IMR-90 (cell line): ENCODE results near the gene KIAA1328. TPM values are rescaled to one million over a fixed set of nuclear protein-coding genes. Genes with fewer than 3 reads are reported as not detected.
"Not testable (repeated sequence)": the region's sequence is repeated elsewhere in the genome, so short reads cannot be mapped to it uniquely, and the experiment has no call there.

Experiments
- ATAC-seq: fragments of 200-7000 bp; cut with Tn5 transposase; 2 replicates; pipeline ENCODE4 v1.9.1; 2020; ENCODE audit warnings: low read depth, mild to moderate bottlenecking, moderate library complexity
- BruUV-seq: library from RNA; stranded (reverse); fragments of 400-500 nt; replicated peaks from 2 replicates; lab custom pipeline; 2021; lab: Mats Ljungman, UMichigan
- CTCF ChIA-PET: fragments of 300-600 bp; formaldehyde crosslinking; extraction: SDS; loops from one replicate; lab custom pipeline; 2021; ENCODE audit warnings: antibody characterized with exemption; lab: Yijun Ruan, JAX
- POLR2A ChIA-PET: fragments of 300-600 bp; sonication (Branson Sonifier 250); formaldehyde crosslinking; loops from one replicate; lab custom pipeline; 2022; ENCODE audit warnings: antibody characterized with exemption; ENCODE audit not compliant: unreplicated experiment; lab: Charles Lee
- DNase-seq: peaks from one replicate; pipeline ENCODE4 v3.0.0; 2013
- H2AFZ ChIP-seq: replicated peaks from 2 replicates; pipeline ENCODE3; 2013; ENCODE audit warnings: low read length, mild to moderate bottlenecking; ENCODE audit not compliant: poor library complexity
- H2AK5ac ChIP-seq: 2 replicates; pipeline ENCODE4 v1.6.1; 2013; ENCODE audit warnings: low read depth, low read length, inconsistent platforms
- H2AK9ac ChIP-seq: replicated peaks from 2 replicates; pipeline ENCODE3; 2013; ENCODE audit warnings: mild to moderate bottlenecking, low read depth, low read length, moderate library complexity; ENCODE audit not compliant: poor library complexity
- H2BK120ac ChIP-seq: 2 replicates; pipeline ENCODE4 v1.6.1; 2013; ENCODE audit warnings: low read depth, low read length, inconsistent platforms
- H2BK15ac ChIP-seq: 3 replicates; pipeline ENCODE4 v1.6.1; 2013; ENCODE audit warnings: low read depth, low read length, inconsistent platforms
- H2BK20ac ChIP-seq: 2 replicates; pipeline ENCODE4 v1.6.1; 2013; ENCODE audit warnings: low read depth, mild to moderate bottlenecking, inconsistent platforms, low read length, moderate library complexity
- H2BK5ac ChIP-seq: 2 replicates; pipeline ENCODE4 v1.6.1; 2013; ENCODE audit warnings: mild to moderate bottlenecking, low read depth, low read length, inconsistent platforms; ENCODE audit not compliant: poor library complexity, severe bottlenecking
- H3K14ac ChIP-seq: replicated peaks from 2 replicates; pipeline ENCODE4 v1.6.1; 2013; ENCODE audit warnings: low read depth, low read length, inconsistent platforms
- H3K18ac ChIP-seq: 2 replicates; pipeline ENCODE4 v1.6.1; 2013; ENCODE audit warnings: low read depth, low read length, control low read depth
- H3K23ac ChIP-seq: 2 replicates; pipeline ENCODE4 v1.6.1; 2013; ENCODE audit warnings: low read depth, low read length, inconsistent platforms
- H3K27ac ChIP-seq: 2 replicates; pipeline ENCODE4 v1.5.1; 2013; ENCODE audit warnings: mild to moderate bottlenecking, control low read depth, low read length; ENCODE audit not compliant: insufficient read depth
- H3K27me3 ChIP-seq: 2 replicates; pipeline ENCODE4 v1.6.1; 2013; ENCODE audit warnings: low read length; ENCODE audit not compliant: control insufficient read depth, insufficient read depth
- H3K36me3 ChIP-seq: 2 replicates; pipeline ENCODE4 v1.6.1; 2013; ENCODE audit warnings: low read length, mixed read lengths; ENCODE audit not compliant: control insufficient read depth, insufficient read depth
- H3K4ac ChIP-seq: 2 replicates; pipeline ENCODE4 v1.6.1; 2013; ENCODE audit warnings: low read depth, low read length, inconsistent platforms
- H3K4me1 ChIP-seq: 2 replicates; pipeline ENCODE4 v1.6.1; 2013; ENCODE audit warnings: low read length, mixed read lengths; ENCODE audit not compliant: control insufficient read depth, insufficient read depth
- H3K4me2 ChIP-seq: 2 replicates; pipeline ENCODE4 v1.6.1; 2013; ENCODE audit warnings: low read depth, mild to moderate bottlenecking, control low read depth, low read length, moderate library complexity
- H3K4me3 ChIP-seq: 2 replicates; pipeline ENCODE4 v1.5.1; 2013; ENCODE audit warnings: low read depth, mild to moderate bottlenecking, control low read depth, low read length, moderate library complexity; ENCODE audit not compliant: insufficient read depth
- H3K56ac ChIP-seq: 2 replicates; pipeline ENCODE4 v1.6.1; 2013; ENCODE audit warnings: low read length, inconsistent platforms; ENCODE audit not compliant: insufficient read depth; ENCODE audit errors: extremely low read depth
- H3K79me1 ChIP-seq, 2 experiments: 2 replicates each; pipeline ENCODE4 v1.6.1; 2013; ENCODE audit warnings: low read length in 2 of 2, inconsistent platforms in 1 of 2, low read depth in 1 of 2
- H3K9ac ChIP-seq: 2 replicates; pipeline ENCODE4 v1.6.1; 2013; ENCODE audit warnings: low read depth, low read length, control low read depth
- H3K9me1 ChIP-seq: 2 replicates; pipeline ENCODE4 v1.6.1; 2013; ENCODE audit warnings: low read length, inconsistent platforms; ENCODE audit not compliant: insufficient read depth
- H3K9me3 ChIP-seq: 2 replicates; pipeline ENCODE4 v1.6.1; 2013; ENCODE audit warnings: low read length; ENCODE audit not compliant: control insufficient read depth, insufficient read depth
- H4K20me1 ChIP-seq: 2 replicates; pipeline ENCODE4 v1.6.1; 2013; ENCODE audit warnings: low read length, inconsistent platforms; ENCODE audit not compliant: insufficient read depth
- H4K5ac ChIP-seq: 2 replicates; pipeline ENCODE4 v1.6.1; 2013; ENCODE audit warnings: mild to moderate bottlenecking, low read depth, low read length, control low read depth
- H4K8ac ChIP-seq, 2 experiments: 2 replicates each; pipeline ENCODE4 v1.6.1; 2013; ENCODE audit warnings: low read depth in 2 of 2, low read length in 2 of 2, control low read depth in 1 of 2, inconsistent platforms in 1 of 2
- H4K91ac ChIP-seq: 2 replicates; pipeline ENCODE4 v1.6.1; 2013; ENCODE audit warnings: low read depth, low read length, inconsistent platforms; ENCODE audit not compliant: insufficient read depth
- dilution Hi-C: fragments of 300-500 bp; cut with HindIII; formaldehyde crosslinking; loops from one replicate; pipeline ENCODE4 v1.14.3; 2018; ENCODE audit warnings: low sequenced_read_pairs; ENCODE audit not compliant: unreplicated experiment
- in situ Hi-C: fragments of 300-500 bp; cut with MboI; formaldehyde crosslinking; loops from 3 replicates; pipeline ENCODE4 v1.14.3; 2019; ENCODE audit warnings: low sequenced_read_pairs, inconsistent platforms, mixed read lengths
- intact Hi-C: fragments of 100-400 bp; cut with micrococcal nuclease; formaldehyde crosslinking; loops from 2 replicates; pipeline ENCODE4 v1.10.0; 2022
- polyA plus RNA-seq, 3 experiments: library from polyadenylated mRNA; depleted of rRNA; stranded (reverse); fragments of >200 nt; gene quantifications; 2 replicates each; pipeline ENCODE4 v1.2.3, GENCODE V29; 2012; ENCODE audit warnings: low replicate concordance in 1 of 3
- total RNA-seq: library from RNA; depleted of rRNA; stranded (reverse); fragments of >200 nt; gene quantifications from 2 replicates; pipeline ENCODE4 v1.2.3, GENCODE V29; 2012

The KIAA1328 gene
- total and polyA plus RNA-seq, 2 of the 4 experiments (the other 2 are of a cell fraction) = 2.4 to 7.0 TPM

- dilution Hi-C loops, intact Hi-C loops, H3K9me1 ChIP-seq, H3K4me3 ChIP-seq, H3K4me2 ChIP-seq, H3K14ac ChIP-seq, H2BK120ac ChIP-seq, H4K8ac ChIP-seq, H2BK20ac ChIP-seq, H3K4me1 ChIP-seq, H3K27me3 ChIP-seq, H3K9me3 ChIP-seq, POLR2A ChIA-PET, H3K23ac ChIP-seq, BruUV-seq, H2BK15ac ChIP-seq, DNase-seq, CTCF ChIA-PET, H3K18ac ChIP-seq, H4K91ac ChIP-seq, H3K56ac ChIP-seq, ATAC-seq, H3K4ac ChIP-seq, H2AFZ ChIP-seq, H2BK5ac ChIP-seq, H2AK5ac ChIP-seq, H3K9ac ChIP-seq, H3K27ac ChIP-seq, in situ Hi-C loops, H2AK9ac ChIP-seq, H4K5ac ChIP-seq, H4K20me1 ChIP-seq: not testable (repeated sequence)
- H3K36me3 ChIP-seq = peaks cover 12% of the 10 kb centered on the region
- peaks cover 11 to 19% of the 10 kb centered on the region in 2 experiments for H3K79me1 ChIP-seq
Observed at GRCh38 chr18:36816096-36816495, 12.8 kb upstream of the KIAA1328 start.
